HL-60/S4 treated with retinoic acid at 250 ng/mL for 4 days and 3 days (cell line): ENCODE measurements around the gene KIF26A.

Experiments
- in situ Hi-C: fragments of 300-500 bp; cut with MboI; formaldehyde crosslinking; loops from 2 replicates; pipeline ENCODE4 v1.7.0; 2022; ENCODE audit warnings: low sequenced_read_pairs

The KIF26A gene

GRCh38 chr14:104188727-104189400 is 50.5 kb downstream of the KIF26A start:
- in situ Hi-C loops = no loop called here

- in situ Hi-C loops = no loop called here
Observed at GRCh38 chr14:104189629-104190335, 51.4 kb downstream of the KIF26A start.

DNA sequence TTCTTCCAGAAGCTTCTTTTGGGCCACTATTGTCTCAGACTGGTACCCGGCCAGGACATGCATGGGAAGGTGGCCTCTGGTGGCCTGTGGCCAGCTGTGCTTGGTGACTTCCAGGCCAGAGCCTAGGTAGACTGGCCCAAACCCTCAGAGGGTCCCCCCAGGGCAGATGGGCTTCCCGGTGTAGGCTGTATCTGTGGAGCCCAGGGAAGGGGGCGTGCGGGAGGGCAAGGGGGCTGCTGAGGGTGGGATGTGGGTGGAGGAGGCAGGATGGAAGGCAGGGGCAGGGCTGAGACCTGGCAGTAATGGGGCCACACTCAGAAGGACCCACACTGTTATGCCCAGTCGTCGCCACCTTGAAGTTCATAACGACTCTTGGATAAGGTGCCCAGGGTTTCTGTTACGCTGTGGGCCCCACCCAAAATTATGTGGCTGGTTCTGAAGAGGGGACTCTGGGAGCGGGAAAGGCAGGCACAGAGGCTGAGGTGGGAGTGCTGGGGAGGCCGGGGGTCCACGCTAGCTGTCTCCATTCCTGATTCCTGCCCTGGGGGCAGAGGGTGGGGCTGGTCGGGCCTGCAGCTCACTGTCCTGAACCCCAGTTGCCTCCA is 52.1 kb downstream of the KIF26A start:
- in situ Hi-C loops = no loop called here

DNA sequence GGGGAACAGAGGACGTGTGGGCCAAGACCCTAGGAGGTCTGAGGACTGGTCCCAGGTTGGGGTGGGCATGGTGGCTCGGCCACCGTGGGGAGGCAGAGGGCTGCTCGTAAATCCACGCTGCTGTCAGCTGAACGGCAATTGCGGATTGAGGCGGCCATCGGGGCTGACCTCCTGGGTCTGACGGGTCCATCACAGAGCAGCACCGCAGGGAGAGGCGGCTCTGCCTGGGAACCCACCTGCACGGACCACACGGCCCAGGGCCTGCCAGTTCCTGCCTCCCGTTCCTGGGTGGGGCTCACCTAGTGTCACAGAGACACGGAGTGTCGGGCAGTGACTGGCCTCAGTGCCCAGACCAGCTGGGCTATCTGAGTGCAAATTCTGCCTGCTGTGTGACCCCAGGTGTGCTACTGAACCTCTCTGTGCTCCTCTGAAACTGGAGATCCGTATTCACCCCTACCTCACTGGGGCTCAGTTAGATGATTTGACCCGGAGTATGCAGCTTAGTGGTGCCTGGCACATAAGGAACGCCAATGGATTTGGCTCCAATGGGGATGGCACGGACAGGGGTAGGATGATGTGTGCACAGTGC is 53.1 kb downstream of the KIF26A start:
- in situ Hi-C loops = no loop called here

DNA sequence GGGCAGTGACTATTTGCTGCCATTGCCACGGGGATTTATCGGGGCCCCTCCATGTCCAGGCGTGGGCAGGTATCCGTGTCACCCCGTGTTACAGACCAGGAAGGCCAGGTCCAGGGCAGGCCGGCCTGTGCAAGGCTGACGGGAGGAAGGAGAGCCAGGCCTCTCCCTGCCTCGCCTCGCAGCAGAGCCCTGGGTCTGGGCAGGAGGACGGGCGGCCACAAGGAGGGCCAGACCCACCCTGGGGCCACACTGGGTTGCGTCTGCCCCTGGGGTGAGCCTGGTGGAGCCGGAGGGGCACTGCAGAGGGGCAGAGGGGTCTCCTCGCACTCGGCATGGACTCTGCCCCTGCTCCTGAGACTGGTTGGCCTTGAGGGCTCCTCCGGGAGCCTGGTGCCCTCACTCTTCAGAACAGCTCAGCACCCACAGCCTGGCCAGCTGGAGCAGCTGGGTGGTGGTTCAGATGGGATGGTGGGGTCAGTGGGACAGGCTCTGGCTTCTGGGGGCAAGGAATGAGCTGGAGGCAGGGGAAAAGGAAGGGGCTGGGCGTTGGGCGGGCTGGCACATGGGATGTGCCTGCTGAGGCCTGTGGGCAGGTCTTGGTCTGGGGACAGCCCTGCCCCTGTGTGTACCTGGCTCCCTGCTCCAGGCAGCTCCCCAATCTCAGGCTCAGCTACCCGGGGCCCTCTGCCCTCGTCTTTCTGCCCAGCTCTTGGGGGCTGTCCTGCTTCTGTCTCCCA is 53.9 kb downstream of the KIF26A start:
- in situ Hi-C loops = no loop called here

- in situ Hi-C loops = no loop called here
Observed at GRCh38 chr14:104192883-104193245, 54.5 kb downstream of the KIF26A start.

- in situ Hi-C loops = no loop called here
Observed at GRCh38 chr14:104194016-104194415, 55.6 kb downstream of the KIF26A start.

- in situ Hi-C loops = no loop called here
Observed at GRCh38 chr14:104194716-104195115, 56.3 kb downstream of the KIF26A start.

GRCh38 chr14:104195361-104195760 is 57.0 kb downstream of the KIF26A start:
- in situ Hi-C loops = no loop called here

DNA sequence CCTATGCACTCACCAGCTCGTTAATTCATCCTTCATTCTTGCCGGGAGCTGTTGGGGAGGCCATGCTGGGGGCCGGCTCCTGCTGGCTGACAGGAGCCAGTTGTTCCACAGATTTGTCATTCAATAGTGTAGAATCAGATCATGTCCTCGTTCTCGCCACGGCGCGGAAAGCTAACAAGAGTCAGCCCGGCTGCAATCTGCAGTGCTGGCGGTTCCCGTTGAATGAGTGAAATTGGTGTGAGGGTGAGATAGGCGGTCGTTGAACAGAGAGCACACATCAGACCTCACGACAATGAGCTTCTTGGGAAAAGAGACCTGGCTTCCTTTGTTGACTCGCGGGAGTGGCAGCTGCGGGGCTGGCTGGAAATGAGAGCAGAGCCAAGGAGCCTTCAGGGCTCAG is 57.5 kb downstream of the KIF26A start:
- in situ Hi-C loops = no loop called here

DNA sequence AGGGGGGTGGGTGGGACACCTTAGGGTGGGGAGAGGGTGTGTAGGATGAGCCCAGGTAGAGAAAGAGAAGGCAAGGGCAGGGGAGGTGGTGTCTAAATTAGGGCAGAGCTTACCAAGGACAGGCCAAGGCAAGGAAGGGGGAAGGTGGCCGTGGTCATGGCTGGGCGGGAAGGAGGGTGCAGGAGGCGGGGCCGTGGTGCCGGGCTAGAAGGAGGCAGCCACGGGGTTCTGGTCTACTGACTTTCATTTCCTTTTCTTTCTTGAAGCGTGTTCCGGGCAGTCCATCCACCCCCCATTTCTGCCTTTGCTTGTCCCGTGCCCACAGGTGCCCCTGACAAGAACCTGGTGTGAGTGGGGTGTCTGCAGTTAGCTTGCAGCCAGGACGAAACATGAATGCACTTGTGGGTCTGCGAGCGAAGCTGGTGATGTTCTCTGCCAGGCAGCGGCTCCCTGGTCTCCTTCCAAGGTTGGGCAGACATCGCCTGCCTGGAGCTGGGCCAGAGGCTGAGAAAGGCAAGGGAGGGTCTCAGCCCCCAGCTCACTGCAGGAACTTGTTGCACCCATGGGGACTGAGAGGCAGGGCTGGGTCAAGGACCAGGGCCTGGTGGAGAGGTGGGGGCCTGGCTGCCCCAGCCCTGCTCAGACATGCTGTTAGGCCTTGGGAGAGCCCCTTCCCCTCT is 58.2 kb downstream of the KIF26A start:
- in situ Hi-C loops = no loop called here

DNA sequence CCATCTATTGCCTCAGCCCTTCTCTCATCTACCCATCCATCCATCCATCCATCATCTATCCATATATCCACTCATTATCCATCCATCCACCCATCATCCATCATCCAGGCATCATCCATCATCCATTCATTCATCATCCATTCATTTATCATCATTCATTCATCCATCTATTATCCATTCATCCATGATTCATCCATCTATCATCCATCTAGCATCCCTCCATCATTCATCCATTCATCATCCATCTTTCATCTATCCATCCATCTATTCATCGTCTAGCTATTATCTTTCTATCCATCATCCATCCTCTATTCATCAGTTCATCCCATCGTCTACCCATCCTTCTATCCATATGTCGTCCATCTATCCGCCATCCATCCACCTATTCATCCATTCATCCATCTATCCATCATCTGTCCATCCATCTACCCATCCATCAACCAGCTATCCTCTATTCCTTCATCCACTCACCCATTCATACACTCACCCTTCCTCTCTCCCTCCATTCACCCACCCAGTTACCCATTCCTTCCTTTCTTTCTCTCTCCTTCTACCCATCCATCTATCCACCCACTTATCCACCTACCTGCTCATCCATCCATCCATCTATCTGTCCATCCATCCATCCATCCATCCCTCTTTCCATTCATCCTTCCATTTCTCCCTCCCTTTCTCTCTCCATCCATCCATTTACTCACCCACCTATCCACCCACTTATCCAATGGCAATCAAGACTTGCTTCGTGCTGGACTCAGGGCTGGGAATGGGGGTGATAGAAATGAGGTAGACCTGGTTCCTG is 59.3 kb downstream of the KIF26A start:
- in situ Hi-C loops = no loop called here

DNA sequence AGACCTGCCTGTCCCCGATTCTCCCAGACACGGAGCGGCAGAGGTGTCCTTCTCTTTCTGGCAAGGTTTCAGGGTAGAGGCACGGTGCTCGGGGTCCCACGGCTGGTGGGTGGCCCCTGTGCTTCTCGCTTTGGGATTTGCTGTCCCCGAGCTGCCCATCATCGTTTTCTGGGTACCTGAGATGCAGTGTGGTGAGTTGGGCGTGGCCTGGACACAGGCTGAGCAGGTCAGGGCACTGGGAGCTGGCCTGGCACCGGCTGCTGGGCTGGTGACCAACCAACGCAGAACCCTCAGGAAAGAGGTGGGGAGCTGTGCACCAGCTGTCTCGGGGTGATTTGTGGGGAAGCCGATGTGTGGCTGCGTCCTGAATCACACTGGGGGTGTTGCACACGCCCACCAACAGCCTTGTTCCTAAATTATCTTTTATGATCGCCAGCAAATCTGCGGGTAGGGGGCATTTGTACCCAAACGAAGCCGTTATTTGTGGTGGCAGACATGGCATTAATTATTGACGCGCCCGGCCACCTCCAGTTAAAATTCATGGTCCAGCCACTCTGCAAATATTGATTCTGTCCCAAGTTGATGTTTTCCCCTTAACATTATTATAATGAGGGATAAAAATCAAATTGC is 61.0 kb downstream of the KIF26A start:
- in situ Hi-C loops = no loop called here

DNA sequence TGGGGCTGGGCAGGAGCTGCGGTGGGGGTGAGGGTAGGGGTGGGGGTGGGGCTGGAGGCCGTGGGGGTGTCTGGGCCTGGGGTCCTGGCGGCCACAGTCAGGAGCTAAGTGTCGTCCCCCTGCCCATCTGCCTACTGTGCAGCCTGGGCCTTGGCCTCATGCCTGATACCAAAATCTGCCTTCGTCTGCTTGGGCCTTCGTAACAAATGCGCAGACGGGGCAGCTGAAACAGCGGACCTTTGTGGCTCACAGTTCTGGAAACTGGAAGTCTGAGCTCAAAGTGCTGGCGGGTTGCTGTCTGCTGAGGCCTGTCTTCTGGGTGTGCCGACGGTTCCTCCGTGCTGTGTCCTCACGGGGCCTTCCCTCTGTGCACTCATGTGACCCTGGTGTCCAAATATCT is 61.7 kb downstream of the KIF26A start:
- in situ Hi-C loops = no loop called here

DNA sequence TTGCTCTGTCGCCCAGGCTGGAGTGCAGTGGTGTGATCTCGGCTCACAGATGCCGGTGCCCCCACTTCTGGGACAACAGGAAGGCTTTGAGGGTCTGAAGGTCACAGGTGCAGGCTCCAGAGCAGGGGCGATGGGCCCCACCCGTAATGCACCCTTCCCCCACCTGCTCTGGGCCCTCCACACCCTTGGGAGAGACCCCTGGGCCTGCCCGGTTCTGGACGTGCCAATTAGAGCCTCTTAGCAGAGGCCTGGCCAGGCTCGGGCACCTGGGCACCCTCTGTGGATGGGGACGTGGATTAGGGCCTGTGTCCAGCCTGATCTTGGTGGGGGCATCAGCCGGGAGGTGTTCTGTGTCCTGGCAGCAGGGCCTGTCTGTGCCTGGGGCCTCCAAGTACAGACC is 62.2 kb downstream of the KIF26A start:
- in situ Hi-C loops = no loop called here

DNA sequence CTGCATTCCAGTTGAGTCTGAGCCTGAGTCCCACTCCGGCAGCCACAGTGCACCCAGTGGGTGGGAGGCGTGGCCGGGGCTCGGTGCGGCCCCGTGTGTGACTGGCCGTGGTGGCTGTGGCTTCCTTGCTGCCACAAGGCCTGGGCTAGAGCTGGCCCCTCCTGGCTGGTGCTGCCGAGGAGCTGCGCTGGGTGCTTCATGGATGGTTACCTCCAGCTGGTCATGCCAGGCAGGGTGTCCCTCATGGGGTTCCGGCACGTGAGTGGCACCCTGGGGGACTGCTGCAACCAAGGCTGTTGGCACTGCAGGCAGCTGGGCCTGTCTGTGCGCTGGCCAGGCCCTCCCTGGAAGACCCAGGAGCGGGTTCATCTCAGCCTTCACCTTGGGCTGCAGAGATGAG is 62.7 kb downstream of the KIF26A start:
- in situ Hi-C loops = no loop called here

DNA sequence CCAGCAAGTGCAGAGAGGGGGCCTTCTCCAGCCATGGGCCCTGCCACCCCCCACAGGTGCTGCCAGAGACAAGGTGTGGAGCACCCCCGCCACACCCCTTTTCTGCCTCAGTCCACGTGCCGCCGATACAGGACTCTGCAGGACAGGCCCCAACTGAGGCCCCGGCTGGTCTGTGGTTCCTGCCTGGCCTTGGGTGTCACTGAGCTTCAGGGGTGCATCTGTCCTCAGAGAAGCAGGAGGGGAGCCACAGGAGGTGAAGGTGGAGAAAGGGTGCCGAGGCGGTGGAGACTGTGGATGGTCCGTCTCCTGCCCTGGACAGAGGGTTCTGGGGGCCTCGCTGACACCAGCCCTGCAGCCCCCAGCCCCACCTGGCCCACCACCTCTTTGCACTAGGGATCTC is 63.1 kb downstream of the KIF26A start:
- in situ Hi-C loops = no loop called here

- in situ Hi-C loops = no loop called here
Observed at GRCh38 chr14:104202259-104203070, 64.1 kb downstream of the KIF26A start.

DNA sequence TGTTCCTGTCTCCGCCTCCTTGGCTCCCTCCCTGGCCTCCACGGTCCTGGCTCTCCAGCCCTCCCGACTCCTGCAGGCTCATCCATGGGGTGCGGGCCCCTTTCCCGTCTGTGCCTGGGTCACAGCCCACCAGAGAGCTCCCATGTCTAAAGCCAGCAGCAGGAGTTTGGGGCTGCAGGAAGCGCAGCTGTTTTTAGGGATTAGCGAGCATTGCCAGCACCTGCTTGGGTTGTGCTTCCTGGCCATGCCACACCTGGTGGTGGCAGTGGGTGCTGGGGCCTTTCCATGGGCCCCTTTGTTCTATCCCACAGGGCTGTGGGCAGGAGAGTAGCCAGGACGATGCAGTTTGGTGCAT is 64.7 kb downstream of the KIF26A start:
- in situ Hi-C loops = no loop called here
